ENCODE measurements around the gene PHF21B.

DNA sequence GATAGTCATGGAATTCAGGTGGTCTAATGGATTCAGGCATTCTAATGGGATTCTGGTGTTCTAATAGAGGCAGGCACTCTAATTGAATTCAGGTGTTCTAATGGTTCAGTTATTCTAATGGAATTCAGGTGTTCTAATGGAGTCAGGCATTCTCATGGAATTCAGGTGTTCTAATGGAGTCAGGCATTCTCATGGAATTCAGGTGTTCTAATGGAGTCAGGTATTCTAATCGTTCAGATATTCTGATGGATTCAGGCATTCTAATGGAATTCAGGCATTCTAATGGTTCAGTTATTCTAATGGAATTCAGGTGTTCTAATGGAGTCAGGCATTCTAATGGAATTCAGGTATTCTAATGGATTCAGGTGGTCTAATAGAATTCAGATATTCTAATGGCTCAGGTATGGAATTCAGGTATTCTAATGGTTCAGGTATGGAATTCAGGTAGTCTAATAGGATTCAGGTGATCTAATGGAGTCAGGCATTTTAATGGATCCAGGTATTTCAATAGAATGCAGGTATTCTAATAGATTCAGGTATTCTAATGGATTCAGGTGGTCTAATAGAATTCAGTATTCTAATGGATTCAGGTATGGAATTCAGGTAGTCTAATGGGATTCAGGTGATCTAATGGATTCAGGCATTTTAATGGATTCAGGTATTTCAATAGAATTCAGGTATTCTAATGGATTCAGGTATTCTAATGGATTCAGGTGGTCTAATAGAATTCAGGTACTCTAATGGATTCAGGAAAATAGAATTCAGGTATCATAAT, 22.0 kb upstream of the PHF21B start:
- TF ChIP-seq, protein P1, sequence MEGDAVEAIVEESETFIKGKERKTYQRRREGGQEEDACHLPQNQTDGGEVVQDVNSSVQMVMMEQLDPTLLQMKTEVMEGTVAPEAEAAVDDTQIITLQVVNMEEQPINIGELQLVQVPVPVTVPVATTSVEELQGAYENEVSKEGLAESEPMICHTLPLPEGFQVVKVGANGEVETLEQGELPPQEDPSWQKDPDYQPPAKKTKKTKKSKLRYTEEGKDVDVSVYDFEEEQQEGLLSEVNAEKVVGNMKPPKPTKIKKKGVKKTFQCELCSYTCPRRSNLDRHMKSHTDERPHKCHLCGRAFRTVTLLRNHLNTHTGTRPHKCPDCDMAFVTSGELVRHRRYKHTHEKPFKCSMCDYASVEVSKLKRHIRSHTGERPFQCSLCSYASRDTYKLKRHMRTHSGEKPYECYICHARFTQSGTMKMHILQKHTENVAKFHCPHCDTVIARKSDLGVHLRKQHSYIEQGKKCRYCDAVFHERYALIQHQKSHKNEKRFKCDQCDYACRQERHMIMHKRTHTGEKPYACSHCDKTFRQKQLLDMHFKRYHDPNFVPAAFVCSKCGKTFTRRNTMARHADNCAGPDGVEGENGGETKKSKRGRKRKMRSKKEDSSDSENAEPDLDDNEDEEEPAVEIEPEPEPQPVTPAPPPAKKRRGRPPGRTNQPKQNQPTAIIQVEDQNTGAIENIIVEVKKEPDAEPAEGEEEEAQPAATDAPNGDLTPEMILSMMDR (IDR thresholded peaks at IDR 0.05; ENCODE audit: low read length), result no peak
- no peak for TF ChIP-seq EZH2 (IDR thresholded peaks at IDR 0.05; ENCODE audit: borderline replicate concordance, low read length)
